ENCODE data around the gene SLC25A41. TPM values are rescaled to one million over a fixed set of nuclear protein-coding genes. Genes with fewer than 3 reads are reported as not detected.

SLC25A41 gene
- total and polyA plus RNA-seq, 2 of the 13 experiments (the other 11 are each of a cell fraction or from before 2014, with no cell fraction given), result 0.33 to 0.95 TPM

GRCh38 chr19:6396305-6396704, 37.3 kb downstream of the SLC25A41 start (continued):
- TF ChIP-seq ZBTB49 (CRISPR knock-in tag; IDR thresholded peaks at IDR 0.05; ENCODE audit: borderline replicate concordance), result no peak
- TF ChIP-seq ZFP62 (CRISPR knock-in tag; IDR thresholded peaks at IDR 0.05), result no peak
- TF ChIP-seq ZNF580 (CRISPR knock-in tag; IDR thresholded peaks at IDR 0.05; ENCODE audit: borderline replicate concordance, low read depth), result no peak
- no peak for TF ChIP-seq GATAD1 (CRISPR knock-in tag; IDR thresholded peaks at IDR 0.05)
- no peak for TF ChIP-seq DRAP1 (CRISPR knock-in tag; IDR thresholded peaks at IDR 0.05)
- no peak for TF ChIP-seq MTF2 (CRISPR knock-in tag; IDR thresholded peaks at IDR 0.05; ENCODE audit: borderline replicate concordance)

GRCh38 chr19:6394831-6395230, 38.7 kb downstream of the SLC25A41 start:
- H3K79me2 ChIP-seq (ENCODE audit: insufficient read depth, low read length), result peaks cover 18% of the 10 kb centered on the region
- ChIA-PET POLR2A (interaction anchor here (5.5 kb wide), 1 partner anchor 22 kb away, joined by 45 read pairs; the partner anchor contains the start of gene ALKBH7), CTCF (ENCODE audit: low intra/inter-chr PET ratio, low total read pairs) (no interaction called here)
- no peak overlapping the region for H3K9ac ChIP-seq (ENCODE audit: insufficient read depth, low read depth, low read length)
- ATAC-seq (no peak), FAIRE-seq (no peak), DNase-seq (ENCODE audit: low spot score) (no peak)
- no peak overlapping the region for H3K27ac ChIP-seq (ENCODE audit: extremely low read length, insufficient read depth, low read length)
- H2AFZ ChIP-seq (ENCODE audit: low read length), result no peak overlapping the region
- intact Hi-C loops (cut with micrococcal nuclease; ENCODE audit: unreplicated experiment), result no loop called here
- BruUV-seq (replicated peaks), result no TSS peak
- in situ Hi-C loops (cut with HindIII; ENCODE audit: extremely low pct_ligation_motif_present, low pct_unique_long_range_greater_than_20kb), result no loop called here
- no peaks in the 10 kb centered on the region; a peak in 1 of 5 replicates for H3K27me3 ChIP-seq (ENCODE audit: control insufficient read depth in 1 of 2, insufficient read depth in 2 of 2, low read length in 2 of 2)
- H3K36me3 ChIP-seq (replicated peaks in 1 of 2; ENCODE audit: control insufficient read depth in 1 of 2, insufficient read depth in 2 of 2, low read length in 2 of 2), result peaks cover 1 to 6% of the 10 kb centered on the region in 2 experiments; a peak in 2 of 5 replicates
- WGBS (ENCODE audit: low lambda C conversion rate), result 86% methylated on average over 3 of the region's 3 CpGs
- H4K20me1 ChIP-seq (ENCODE audit: insufficient read depth, low read length), result no peaks in the 10 kb centered on the region
- H3K4me1 ChIP-seq (ENCODE audit: insufficient read depth, low read length), result peaks cover 24% of the 10 kb centered on the region
- H3K4me2 ChIP-seq (ENCODE audit: low read depth, low read length), result no peak overlapping the region
- H3K9me3 ChIP-seq (ENCODE audit: low read length), result no peaks in the 10 kb centered on the region
- no peak overlapping the region for H3K4me3 ChIP-seq (replicated peaks in 1 of 3; ENCODE audit: insufficient read depth in 1 of 3, low read depth in 2 of 3, low read length in 3 of 3)
- TF ChIP-seq NBN (conservative IDR thresholded peaks at IDR 0.05) (no peak), ETS1 (CRISPR knock-in tag; IDR thresholded peaks at IDR 0.05) (no peak), KDM5A (IDR thresholded peaks at IDR 0.05; ENCODE audit: borderline replicate concordance, low read length) (no peak), ATF6 (CRISPR knock-in tag; conservative IDR thresholded peaks at IDR 0.05) (no peak), SMAD1 (CRISPR knock-in tag; IDR thresholded peaks at IDR 0.05; ENCODE audit: borderline replicate concordance, low read depth) (no peak), REL (CRISPR knock-in tag; conservative IDR thresholded peaks at IDR 0.05) (no peak), THRA (CRISPR knock-in tag; IDR thresholded peaks at IDR 0.05; ENCODE audit: borderline replicate concordance) (no peak), TFE3 (CRISPR knock-in tag; IDR thresholded peaks at IDR 0.05) (no peak)

Measured in HepG2 (cell line).